Breast epithelium (tissue), 4 donors: ENCODE measurements around the gene COMMD1. TPM values are rescaled to one million over a fixed set of nuclear protein-coding genes. Genes with fewer than 3 reads are reported as not detected.
"Not testable (repeated sequence)": the region's sequence is repeated elsewhere in the genome, so short reads cannot be mapped to it uniquely, and the experiment has no call there.

Source experiments
- DNase-seq, 2 donors: peaks; one replicate each; pipeline ENCODE4 v3.0.0-alpha.2; 2019; ENCODE audit warnings: low spot score in 2 of 2
- H3K27ac ChIP-seq, 2 donors: fragments of 200-600 bp; sonication (generic) in 1 of 2; one replicate each; pipeline ENCODE4 v1.5.1; 2016 to 2019; ENCODE audit warnings: mild to moderate bottlenecking in 1 of 2
- H3K27me3 ChIP-seq, 2 donors: fragments of 200-600 bp; sonication (generic) in 1 of 2; one replicate each; pipeline versions ENCODE4 v1.5.1 to v1.6.0; 2017 to 2019; ENCODE audit warnings: control low read depth in 1 of 2, mild to moderate bottlenecking in 1 of 2
- H3K36me3 ChIP-seq: fragments of 200-600 bp; one replicate; pipeline ENCODE4 v1.5.1; 2019
- H3K4me1 ChIP-seq, 2 donors: fragments of 200-600 bp; sonication (generic); one replicate each; pipeline ENCODE4 v1.5.1; 2016 to 2019; ENCODE audit warnings: control low read depth in 1 of 2
- H3K4me3 ChIP-seq, 3 donors: fragments of 200-600 bp; sonication (generic); 1 replicate in 2 of 3; 2 replicates in 1 of 3; pipeline ENCODE4 v1.5.1; 2016 to 2019; ENCODE audit warnings: mild to moderate bottlenecking in 3 of 3, moderate library complexity in 2 of 3
- H3K9me3 ChIP-seq, 2 donors: fragments of 200-600 bp; sonication (generic) in 1 of 2; one replicate each; pipeline ENCODE4 v1.5.1; 2016 to 2019; ENCODE audit warnings: control low read depth in 1 of 2
- POLR2A ChIP-seq: fragments of 450-650 bp; IDR thresholded peaks from one replicate; pipeline ENCODE4 v1.6.1; 2016; ENCODE audit warnings: antibody characterized with exemption, mild to moderate bottlenecking, moderate library complexity
- POLR2AphosphoS5 ChIP-seq, 3 donors: sonication (generic); formaldehyde crosslinking; IDR thresholded peaks; one replicate each; pipeline ENCODE4 v1.6.1; 2017; ENCODE audit warnings: antibody characterized with exemption in 3 of 3
- intact Hi-C: fragments of 100-400 bp; cut with DNase I; formaldehyde crosslinking; loops from one replicate; pipeline ENCODE4 v1.15.1; 2023; ENCODE audit warnings: low total_unique reads
- total RNA-seq, 3 donors: library from RNA; depleted of rRNA; stranded (reverse); fragments of >200 nt; gene quantifications; one replicate each; pipeline ENCODE4 v1.1.0, GENCODE V29; 2016
- TF ChIP-seq, protein P1 (sequence below), 3 donors: fragments of 450-650 bp; IDR thresholded peaks; one replicate each; pipeline ENCODE4 v1.5.1; 2016 to 2017; ENCODE audit warnings: antibody characterized with exemption in 3 of 3, mild to moderate bottlenecking in 3 of 3, moderate library complexity in 3 of 3

COMMD1 gene
- total RNA-seq, 3 donors from 2014 or later = 38.4 to 63.8 (median 56.4) TPM

- Histone ChIP-seq H3K4me3 (no peak overlapping the region), H3K27ac (peak overlapping the region in 1 of 2 donors; percentile 13), H3K4me1 (no peaks in the 10 kb centered on the region), H3K27me3 (no peaks in the 10 kb centered on the region), H3K9me3 (peaks cover 0 to 3% of the 10 kb centered on the region in 2 donors), H3K36me3 (no peaks in the 10 kb centered on the region)
- DNase-seq = no peak
- TF ChIP-seq POLR2AphosphoS5 (IDR thresholded peaks at IDR 0.05) (no peak), POLR2A (no peak)
- TF ChIP-seq, protein P1, sequence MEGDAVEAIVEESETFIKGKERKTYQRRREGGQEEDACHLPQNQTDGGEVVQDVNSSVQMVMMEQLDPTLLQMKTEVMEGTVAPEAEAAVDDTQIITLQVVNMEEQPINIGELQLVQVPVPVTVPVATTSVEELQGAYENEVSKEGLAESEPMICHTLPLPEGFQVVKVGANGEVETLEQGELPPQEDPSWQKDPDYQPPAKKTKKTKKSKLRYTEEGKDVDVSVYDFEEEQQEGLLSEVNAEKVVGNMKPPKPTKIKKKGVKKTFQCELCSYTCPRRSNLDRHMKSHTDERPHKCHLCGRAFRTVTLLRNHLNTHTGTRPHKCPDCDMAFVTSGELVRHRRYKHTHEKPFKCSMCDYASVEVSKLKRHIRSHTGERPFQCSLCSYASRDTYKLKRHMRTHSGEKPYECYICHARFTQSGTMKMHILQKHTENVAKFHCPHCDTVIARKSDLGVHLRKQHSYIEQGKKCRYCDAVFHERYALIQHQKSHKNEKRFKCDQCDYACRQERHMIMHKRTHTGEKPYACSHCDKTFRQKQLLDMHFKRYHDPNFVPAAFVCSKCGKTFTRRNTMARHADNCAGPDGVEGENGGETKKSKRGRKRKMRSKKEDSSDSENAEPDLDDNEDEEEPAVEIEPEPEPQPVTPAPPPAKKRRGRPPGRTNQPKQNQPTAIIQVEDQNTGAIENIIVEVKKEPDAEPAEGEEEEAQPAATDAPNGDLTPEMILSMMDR (IDR thresholded peaks at IDR 0.05) = no peak
- intact Hi-C loops = no loop called here
Observed at GRCh38 chr2:62156861-62157496, 251.5 kb downstream of the COMMD1 start.

DNA sequence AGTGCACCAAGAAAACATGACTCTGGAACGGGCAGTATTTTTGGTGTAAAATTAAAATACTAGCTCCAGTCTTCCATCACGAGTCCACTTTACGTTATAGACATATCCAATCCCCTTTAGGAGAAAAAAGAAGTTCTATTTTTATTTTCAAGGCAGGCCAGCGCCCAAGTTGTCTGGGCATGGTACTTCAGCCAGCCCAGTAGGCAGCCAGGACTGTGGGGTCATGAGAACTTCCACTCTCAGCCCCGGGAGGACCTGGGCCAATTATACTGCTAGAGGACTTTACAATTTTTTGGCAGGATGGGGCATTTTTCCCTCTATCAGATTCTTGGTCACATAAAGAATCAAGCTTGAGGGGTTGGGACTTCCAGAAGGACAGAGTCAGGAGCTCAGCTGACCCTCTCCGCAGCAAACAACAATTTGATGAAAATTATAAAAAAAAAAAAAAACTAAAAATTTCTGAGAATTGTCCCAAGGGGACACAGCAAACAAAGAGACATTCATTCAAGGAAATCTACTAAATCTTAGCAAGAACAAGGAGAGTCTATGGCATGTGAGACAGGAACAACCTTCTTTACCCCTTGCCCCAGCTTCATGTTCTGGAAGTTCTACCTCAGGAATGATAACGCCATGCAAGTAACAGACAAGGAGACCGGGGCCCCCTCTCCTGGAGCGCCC is 253.1 kb downstream of the COMMD1 start:
- Histone ChIP-seq H3K36me3 (no peaks in the 10 kb centered on the region), H3K4me1 (no peaks in the 10 kb centered on the region), H3K27ac (no peak overlapping the region), H3K4me3 (no peak overlapping the region), H3K27me3 (no peaks in the 10 kb centered on the region), H3K9me3 (peaks cover 0 to 3% of the 10 kb centered on the region in 2 donors)
- TF ChIP-seq, protein P1 (IDR thresholded peaks at IDR 0.05) = no peak
- TF ChIP-seq POLR2A = no peak
- no peak for TF ChIP-seq POLR2AphosphoS5 (IDR thresholded peaks at IDR 0.05)
- intact Hi-C loops = no loop called here
- no peak for DNase-seq

DNA sequence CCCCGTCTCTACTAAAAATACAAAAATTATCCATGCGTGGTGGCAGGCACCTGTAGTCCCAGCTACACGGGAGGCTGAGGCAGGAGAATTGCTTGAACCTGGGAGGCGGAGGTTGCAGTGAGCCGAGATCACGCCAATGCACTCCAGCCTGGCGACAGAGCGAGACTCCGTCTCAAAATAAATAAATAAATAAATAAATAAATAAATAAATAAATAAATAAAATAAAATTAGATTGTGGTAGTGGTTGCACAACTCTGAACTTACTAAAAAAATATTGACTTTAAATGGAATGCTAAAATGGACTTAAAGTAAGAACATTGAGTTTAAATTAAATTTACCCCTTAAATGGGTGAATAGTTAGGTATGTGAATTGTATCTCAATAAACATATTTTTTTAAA is 255.2 kb downstream of the COMMD1 start:
- not testable (repeated sequence) for H3K4me1 ChIP-seq, H3K27me3 ChIP-seq, H3K4me3 ChIP-seq, H3K27ac ChIP-seq, DNase-seq, H3K36me3 ChIP-seq, H3K9me3 ChIP-seq
- intact Hi-C loops = loop anchor here (10.0 kb wide), 1 partner anchor 126 kb away; no protein-coding TSS in a partner anchor

- intact Hi-C loops = loop anchor here (10.0 kb wide), 1 partner anchor 128 kb away; no protein-coding TSS in a partner anchor
- Histone ChIP-seq H3K4me1 (no peaks in the 10 kb centered on the region), H3K36me3 (no peaks in the 10 kb centered on the region), H3K9me3 (no peaks in the 10 kb centered on the region), H3K27me3 (no peaks in the 10 kb centered on the region), H3K27ac (no peak overlapping the region), H3K4me3 (no peak overlapping the region)
- no peak for DNase-seq
- TF ChIP-seq, protein P1 (IDR thresholded peaks at IDR 0.05) = no peak
- TF ChIP-seq POLR2AphosphoS5 (IDR thresholded peaks at IDR 0.05) (no peak), POLR2A (no peak)
Observed at GRCh38 chr2:62163106-62163831, 257.8 kb downstream of the COMMD1 start.

DNA sequence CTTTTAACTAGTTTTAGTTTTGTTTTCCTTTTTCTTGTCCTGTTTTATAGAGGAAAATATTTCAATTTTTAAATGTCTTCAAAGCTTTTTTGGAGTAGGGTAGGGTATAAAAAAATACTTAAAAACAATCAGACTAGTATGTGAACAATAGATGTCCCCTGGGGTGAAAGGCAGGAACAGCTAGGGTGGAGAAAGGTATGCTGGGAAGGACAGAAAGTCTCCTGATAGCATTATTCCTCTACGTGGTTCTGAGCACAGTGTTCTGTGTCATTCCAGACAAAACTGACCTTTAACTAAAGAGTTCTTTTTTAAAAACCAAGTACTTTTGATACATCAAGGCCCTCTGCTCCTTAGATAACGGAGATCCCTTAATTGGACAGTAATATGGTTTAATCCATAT is 258.4 kb downstream of the COMMD1 start:
- no peaks in the 10 kb centered on the region for H3K9me3 ChIP-seq
- intact Hi-C loops = loop anchor here (10.0 kb wide), 1 partner anchor 129 kb away; no protein-coding TSS in a partner anchor
- TF ChIP-seq POLR2AphosphoS5 (IDR thresholded peaks at IDR 0.05) = no peak
- TF ChIP-seq, protein P1 (IDR thresholded peaks at IDR 0.05) = no peak
- TF ChIP-seq POLR2A = no peak
- H3K4me3 ChIP-seq = no peak overlapping the region
- H3K27ac ChIP-seq = no peak overlapping the region
- DNase-seq = no peak
- no peaks in the 10 kb centered on the region for H3K4me1 ChIP-seq
- no peaks in the 10 kb centered on the region for H3K36me3 ChIP-seq
- no peaks in the 10 kb centered on the region for H3K27me3 ChIP-seq
